GM19397 (cell line): ENCODE measurements around the gene UBL5.
"Not testable (repeated sequence)": the region's sequence is repeated elsewhere in the genome, so short reads cannot be mapped to it uniquely, and the experiment has no call there.

ENCODE experiments used
- ATAC-seq: cut with Tn5 transposase; IDR thresholded peaks from one replicate; pipeline ENCODE4 v1.9.1; 2021; ENCODE audit warnings: mild to moderate bottlenecking, moderate library complexity; ENCODE audit not compliant: unreplicated experiment

The UBL5 gene

GRCh38 chr19:9808855-9809824 lies 18.6 kb upstream of the UBL5 start:
- no peak for ATAC-seq

GRCh38 chr19:9811139-9811538 lies 16.6 kb upstream of the UBL5 start:
- no peak for ATAC-seq

DNA sequence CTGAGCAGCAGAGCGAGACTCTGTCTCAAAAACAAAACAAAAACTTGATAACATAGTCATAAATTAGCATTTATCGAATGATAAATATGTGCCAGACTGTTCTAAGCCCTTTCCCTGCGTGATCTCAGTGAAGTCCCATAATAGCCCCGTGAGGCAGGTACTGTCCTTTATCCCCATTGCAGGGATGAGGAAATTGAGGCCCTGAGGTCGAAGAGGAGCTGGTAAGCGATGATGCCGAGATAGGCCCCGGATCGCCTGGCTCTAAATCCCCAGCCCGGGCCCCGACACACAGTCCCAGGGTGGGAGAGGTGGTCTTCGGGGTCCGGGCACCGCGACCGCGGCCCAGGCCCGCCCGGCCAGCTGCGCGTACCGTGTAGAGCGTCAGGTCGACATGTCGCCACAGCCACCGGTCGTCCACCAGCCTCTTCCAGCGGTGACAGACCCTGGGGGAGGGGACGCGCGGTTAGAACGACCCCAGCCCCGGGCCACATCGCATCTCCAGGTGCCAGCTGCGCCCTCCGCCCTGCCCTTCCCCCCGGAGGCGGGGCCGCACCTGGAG lies 9.5 kb upstream of the UBL5 start:
- no peak for ATAC-seq

GRCh38 chr19:9818734-9819595 lies 8.8 kb upstream of the UBL5 start, which contains the start of gene FBXL12:
FBXL12 (minus strand) TSS chr19:9819079; CDS start chr19:9818813, 266 bp downstream.
- peak; percentile 85 for ATAC-seq

DNA sequence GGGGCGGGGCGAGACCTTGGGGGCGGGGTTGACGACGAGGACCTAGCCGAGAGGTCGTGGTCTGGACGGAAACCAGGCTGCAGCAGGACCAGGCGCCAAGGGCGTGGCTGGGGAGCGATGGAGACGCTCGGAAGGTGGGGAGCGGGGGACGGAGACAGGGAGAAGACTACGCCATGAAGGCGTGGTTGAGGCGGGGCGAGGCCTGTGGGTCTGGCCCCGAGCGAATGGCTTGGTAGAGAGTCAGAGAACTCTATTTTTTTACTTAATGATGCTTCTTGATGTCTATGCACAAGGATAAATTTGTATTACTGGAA lies 8.2 kb upstream of the UBL5 start:
- ATAC-seq: no peak

- not testable (repeated sequence) for ATAC-seq
Observed at GRCh38 chr19:9820034-9820433, 7.7 kb upstream of the UBL5 start.

DNA sequence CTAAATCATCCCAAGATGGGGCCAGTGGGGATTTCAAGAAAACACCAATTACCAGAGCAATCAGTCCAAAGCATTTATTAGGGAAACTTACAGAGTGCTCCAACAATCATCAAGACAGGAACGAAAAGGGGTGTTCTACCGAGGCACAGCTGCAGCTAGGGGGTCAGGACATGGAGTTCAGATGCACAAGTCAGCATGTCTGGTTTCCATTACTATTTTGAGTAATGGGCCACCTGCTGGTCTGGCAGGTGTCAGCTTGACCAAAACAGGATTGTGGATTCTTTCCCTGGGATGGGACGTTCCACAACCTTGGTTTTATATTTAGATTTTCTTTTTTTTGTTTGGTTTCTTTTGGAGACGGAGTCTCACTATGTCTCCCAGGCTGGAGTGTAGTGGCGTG lies 3.9 kb upstream of the UBL5 start:
- ATAC-seq: no peak

- ATAC-seq: no peak
Observed at GRCh38 chr19:9828551-9829063, 889 bp downstream of the UBL5 start.

DNA sequence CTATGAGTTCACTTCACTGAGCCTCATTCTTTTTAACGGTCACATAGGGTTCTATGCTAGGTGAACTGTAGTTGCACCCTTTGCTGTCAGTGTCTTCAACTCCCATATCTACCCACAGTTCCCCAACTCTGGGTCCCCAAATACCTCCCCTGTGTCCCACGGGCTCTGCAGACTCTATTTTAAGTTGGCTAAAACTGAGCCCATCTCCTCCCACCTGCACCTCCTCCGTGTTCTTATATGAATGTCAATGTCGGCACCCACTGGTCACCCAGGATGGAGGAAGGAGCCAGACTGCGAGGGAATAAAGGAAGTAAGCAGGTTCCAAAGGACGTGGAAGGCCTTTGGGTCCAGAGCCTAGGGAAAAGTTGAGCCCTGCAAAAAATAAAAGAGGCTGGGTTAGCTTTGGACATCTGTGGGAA lies 6.6 kb downstream of the UBL5 start:
- ATAC-seq: no peak

DNA sequence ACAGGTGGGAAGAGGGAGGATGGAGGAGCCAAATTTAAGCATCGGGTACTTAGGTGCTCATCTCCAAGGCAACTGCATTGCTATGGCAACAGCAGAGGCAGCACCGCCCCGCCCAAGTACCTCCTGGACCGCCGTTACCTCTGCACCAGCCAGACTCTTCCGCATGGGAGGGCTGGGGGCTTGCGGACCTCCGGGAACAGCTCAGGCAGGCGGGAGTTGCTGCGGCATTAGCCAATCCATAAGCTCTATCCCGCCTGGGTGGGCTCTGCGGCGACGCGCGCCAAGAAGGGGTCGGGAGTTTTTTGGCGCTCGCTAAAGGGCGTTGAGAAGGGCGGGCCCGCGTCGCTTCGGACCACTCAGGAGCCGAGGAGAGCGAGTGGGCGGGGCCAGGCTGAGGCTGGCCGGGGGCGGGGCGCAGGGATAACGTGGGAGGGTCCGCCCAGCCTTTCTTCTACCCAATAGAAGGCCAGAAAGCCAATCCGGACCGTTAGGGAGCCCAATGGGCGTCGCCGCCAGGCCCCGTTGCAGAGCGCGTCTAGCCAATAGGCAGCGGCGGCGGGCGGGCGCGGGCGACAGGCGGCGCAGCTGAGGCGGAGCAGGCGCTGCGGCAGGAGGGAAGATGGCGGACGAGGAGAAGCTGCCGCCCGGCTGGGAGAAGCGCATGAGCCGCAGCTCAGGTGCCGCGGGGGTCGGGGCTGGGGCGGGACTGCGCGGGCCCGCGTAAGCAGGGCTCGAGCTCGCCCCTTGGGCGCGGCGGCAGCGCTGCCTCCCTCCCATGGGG lies 7.2 kb downstream of the UBL5 start, which contains the start of gene PIN1:
Gene PIN1, plus strand, starts transcription at position 593 of the 781 bp plus-strand sequence. Its CDS starts 27 bp downstream, at position 620.
- peak; percentile 95 for ATAC-seq

- peak; percentile 26 for ATAC-seq
Observed at GRCh38 chr19:9835507-9835949, 7.8 kb downstream of the UBL5 start.

DNA sequence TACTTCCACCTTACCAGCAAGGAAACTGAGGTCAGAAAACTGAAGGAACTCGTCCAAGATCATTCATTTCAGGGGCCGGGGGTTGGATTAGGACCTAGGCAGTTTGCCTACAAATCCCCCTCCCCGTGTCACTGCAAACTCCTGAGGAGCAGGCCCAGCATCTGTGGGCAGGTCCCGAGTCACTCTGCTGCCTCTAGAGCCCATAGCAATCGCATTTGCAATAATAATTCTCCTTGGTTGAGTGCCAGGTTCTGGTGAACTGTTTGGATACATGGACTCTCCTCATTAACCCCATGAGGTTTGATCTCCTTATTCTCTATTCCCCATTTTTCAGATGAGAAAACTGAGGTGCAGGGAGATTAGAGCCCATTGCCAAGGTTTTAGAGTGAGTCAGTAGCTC lies 8.3 kb downstream of the UBL5 start:
- ATAC-seq: no peak

DNA sequence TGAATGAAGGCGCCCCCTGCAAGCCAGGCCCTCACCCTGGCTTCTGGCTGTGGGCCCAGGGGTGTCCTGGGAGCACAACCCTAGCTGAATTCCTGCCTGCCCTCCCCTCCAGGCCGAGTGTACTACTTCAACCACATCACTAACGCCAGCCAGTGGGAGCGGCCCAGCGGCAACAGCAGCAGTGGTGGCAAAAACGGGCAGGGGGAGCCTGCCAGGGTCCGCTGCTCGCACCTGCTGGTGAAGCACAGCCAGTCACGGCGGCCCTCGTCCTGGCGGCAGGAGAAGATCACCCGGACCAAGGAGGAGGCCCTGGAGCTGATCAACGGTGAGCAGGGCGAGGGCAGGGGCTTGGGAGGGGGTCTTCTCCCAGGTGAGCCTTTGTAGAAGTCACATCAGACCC lies 10.6 kb downstream of the UBL5 start:
- ATAC-seq: no peak

DNA sequence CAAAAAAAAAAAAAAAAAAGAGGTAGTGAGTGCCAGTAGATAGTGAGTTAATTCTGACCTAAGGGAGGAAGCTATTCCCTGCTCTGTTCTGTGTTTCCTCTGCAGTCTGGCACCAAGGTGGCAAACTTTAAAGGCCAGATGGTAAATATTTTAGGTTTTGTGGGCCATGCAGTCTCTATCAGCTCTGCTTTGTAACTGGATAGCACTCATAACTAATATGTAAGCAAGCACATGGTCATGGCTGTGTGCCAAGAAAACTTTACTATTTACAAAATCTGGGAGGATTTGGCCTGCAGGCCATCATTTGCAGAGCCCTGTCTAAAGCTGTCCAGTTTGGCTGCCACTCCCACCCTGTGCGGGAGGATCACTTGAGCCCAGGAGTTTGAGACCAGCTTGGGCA lies 11.7 kb downstream of the UBL5 start:
- no peak for ATAC-seq

DNA sequence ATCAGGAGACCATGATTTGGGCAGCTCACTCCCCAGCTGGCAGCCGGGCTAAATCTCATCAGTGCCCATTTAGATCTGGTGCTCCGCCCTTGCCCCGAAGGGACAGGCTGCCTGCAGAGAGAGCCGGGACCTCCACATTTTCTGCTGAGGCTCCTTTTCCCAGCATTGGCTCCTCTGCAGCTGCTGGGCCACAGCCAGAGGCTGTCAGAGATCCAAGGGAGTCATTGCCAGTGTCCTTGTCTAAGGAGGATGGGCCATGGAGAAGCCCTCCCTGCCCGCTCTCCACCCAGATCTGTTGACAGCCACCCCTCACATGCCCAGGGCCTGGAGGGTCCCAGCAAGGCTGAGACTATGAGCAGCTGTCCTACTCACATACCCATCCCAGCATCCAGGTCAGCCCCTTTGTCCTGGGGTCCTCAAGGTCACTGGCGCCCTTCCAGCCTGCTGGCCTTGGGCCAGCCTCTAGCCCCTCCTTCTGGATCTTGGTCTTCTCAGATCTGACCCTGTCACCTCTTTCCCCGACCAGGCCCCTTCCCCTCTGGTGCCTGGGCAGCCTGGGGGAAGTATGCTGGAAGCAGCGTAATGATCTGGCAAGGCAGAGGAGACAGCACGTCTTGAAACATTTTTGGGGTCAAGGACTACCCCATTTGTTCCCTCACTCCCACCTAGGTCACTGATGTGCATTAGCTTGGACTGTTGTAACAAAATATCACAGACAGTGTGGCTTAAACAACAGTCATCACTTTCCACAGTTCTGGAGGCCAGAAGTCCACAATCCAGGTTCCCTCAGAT lies 15.3 kb downstream of the UBL5 start:
- ATAC-seq: no peak

- not testable (repeated sequence) for ATAC-seq
Observed at GRCh38 chr19:9843626-9844273, 16.0 kb downstream of the UBL5 start.

GRCh38 chr19:9847087-9847671 lies 19.5 kb downstream of the UBL5 start:
- no peak for ATAC-seq

DNA sequence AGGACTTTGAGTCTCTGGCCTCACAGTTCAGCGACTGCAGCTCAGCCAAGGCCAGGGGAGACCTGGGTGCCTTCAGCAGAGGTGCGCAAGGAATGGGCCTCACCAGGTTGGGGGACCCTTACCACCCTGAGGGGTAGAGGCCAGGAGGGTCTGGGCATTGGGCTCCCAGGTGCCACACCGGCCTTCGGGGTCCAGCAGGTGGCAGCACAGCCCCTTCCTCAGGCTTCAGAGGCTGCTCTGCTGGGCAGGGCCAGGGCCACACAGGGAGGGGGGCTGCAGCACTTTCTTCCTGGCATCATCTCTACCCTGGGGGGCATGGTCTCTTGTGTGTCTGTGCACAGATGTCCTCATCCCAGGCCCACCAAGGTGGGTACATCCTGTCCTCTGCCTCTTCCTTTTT lies 20.3 kb downstream of the UBL5 start:
- ATAC-seq: no peak

GRCh38 chr19:9848762-9849161 lies 21.0 kb downstream of the UBL5 start:
- ATAC-seq: no peak
